Kidney (tissue), 14 donors: ENCODE measurements around the gene TANGO2. TPM values are rescaled to one million over a fixed set of nuclear protein-coding genes. Genes with fewer than 3 reads are reported as not detected.

Experiments
- DNase-seq, 5 donors: peaks; one replicate each; pipeline ENCODE4 v3.0.0-alpha.2; 2013 to 2020
- FAIRE-seq: peaks from 2 replicates; lab custom pipeline; 2012; peaks lifted over from hg19 to GRCh38; lab: Jason Lieb, UNC
- H3K27ac ChIP-seq, 2 donors: one replicate each; pipeline ENCODE4 v1.7.0; 2013; ENCODE audit warnings: low read depth in 2 of 2, low read length in 2 of 2, inconsistent platforms in 1 of 2
- H3K27me3 ChIP-seq: one replicate; pipeline ENCODE4 v1.7.1; 2013; ENCODE audit warnings: low read length, inconsistent platforms; ENCODE audit not compliant: control insufficient read depth, insufficient read depth
- H3K36me3 ChIP-seq, 3 donors: one replicate each; pipeline versions ENCODE4 v1.7.0 to v1.7.1; 2013; ENCODE audit warnings: low read length in 3 of 3, control low read depth in 1 of 3, inconsistent platforms in 1 of 3; ENCODE audit not compliant: insufficient read depth in 3 of 3, control insufficient read depth in 2 of 3
- H3K4me1 ChIP-seq, 3 donors: one replicate each; pipeline versions ENCODE4 v1.7.0 to v1.7.1; 2013; ENCODE audit warnings: low read length in 3 of 3, inconsistent platforms in 1 of 3, low read depth in 1 of 3; ENCODE audit not compliant: control insufficient read depth in 2 of 3, insufficient read depth in 2 of 3
- H3K4me3 ChIP-seq, 3 donors: one replicate each; pipeline versions ENCODE4 v1.7.0 to v1.8.1; 2013; ENCODE audit warnings: low read length in 3 of 3, control low read depth in 1 of 3, inconsistent platforms in 1 of 3
- H3K9ac ChIP-seq, 3 donors: one replicate each; pipeline versions ENCODE4 v1.7.0 to v1.7.1; 2013; ENCODE audit warnings: low read length in 3 of 3, control low read depth in 1 of 3, inconsistent platforms in 1 of 3
- H3K9me3 ChIP-seq, 3 donors: one replicate each; pipeline versions ENCODE4 v1.7.0 to v1.7.1; 2013; ENCODE audit warnings: low read length in 3 of 3, control low read depth in 1 of 3, inconsistent platforms in 1 of 3; ENCODE audit not compliant: control insufficient read depth in 2 of 3, insufficient read depth in 1 of 3
- intact Hi-C: fragments of 100-400 bp; cut with DNase I; formaldehyde crosslinking; loops from one replicate; pipeline ENCODE4 v1.11.1; 2022
- polyA plus RNA-seq: library from polyadenylated mRNA; stranded (reverse); fragments of 350-450 nt; fragmentation: Illumina TruSeq; extraction: RNeasy Lipid Tissue Mini Kit (QIAGEN cat#74804); gene quantifications from one replicate; pipeline ENCODE4 v1.2.3, GENCODE V29; 2014; ENCODE audit warnings: low read depth, low replicate concordance; ENCODE audit not compliant: insufficient read depth
- total RNA-seq: library from RNA; stranded (reverse); fragmentation: NEBNext Ultra II Directional; extraction: Animal tissue kit (Norgen Biotek cat#: 25700); gene quantifications from one replicate; pipeline ENCODE4 v1.2.1, GENCODE V29; 2021
- TF ChIP-seq, protein P1 (sequence below): IDR thresholded peaks from 3 replicates; pipeline ENCODE4 v1.5.1; 2012; ENCODE audit warnings: mild to moderate bottlenecking, moderate library complexity, borderline replicate concordance; ENCODE audit not compliant: insufficient read depth; ENCODE audit errors: extremely low read depth
- donor health status: control.
- donor health status: control.
- donor health status: control.
- donor health status: control.
- donor health status: control.
- donor health status: DM: yes; HTN: yes; CAD: no.
- donor health status: Normal renal cell carcinoma (clear cell type).

TANGO2 gene
- total and polyA plus RNA-seq, 2 donors from 2014 or later: 27.7 to 37.3 TPM

DNA sequence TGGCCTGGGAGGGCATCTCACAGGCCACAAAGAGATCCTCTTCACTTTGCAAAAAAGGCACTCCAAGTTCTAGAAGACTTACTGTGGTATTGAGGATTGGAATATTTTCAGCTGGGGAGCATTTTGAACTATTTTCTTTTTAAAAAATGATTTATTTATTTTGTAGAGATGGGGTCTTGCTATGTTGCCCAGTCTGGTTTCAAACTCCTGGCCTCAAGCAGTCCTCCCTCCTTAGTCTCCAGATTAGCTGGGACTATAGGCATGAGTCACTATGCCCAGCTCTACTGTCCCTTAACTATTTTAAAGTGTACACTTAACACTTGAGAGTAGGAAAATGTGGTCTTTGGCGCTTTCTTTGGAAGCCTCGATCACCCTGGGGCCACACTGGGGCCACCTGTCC is 34.2 kb downstream of the TANGO2 start:
- H3K27me3 ChIP-seq: no peaks in the 10 kb centered on the region
- TF ChIP-seq, protein P1, sequence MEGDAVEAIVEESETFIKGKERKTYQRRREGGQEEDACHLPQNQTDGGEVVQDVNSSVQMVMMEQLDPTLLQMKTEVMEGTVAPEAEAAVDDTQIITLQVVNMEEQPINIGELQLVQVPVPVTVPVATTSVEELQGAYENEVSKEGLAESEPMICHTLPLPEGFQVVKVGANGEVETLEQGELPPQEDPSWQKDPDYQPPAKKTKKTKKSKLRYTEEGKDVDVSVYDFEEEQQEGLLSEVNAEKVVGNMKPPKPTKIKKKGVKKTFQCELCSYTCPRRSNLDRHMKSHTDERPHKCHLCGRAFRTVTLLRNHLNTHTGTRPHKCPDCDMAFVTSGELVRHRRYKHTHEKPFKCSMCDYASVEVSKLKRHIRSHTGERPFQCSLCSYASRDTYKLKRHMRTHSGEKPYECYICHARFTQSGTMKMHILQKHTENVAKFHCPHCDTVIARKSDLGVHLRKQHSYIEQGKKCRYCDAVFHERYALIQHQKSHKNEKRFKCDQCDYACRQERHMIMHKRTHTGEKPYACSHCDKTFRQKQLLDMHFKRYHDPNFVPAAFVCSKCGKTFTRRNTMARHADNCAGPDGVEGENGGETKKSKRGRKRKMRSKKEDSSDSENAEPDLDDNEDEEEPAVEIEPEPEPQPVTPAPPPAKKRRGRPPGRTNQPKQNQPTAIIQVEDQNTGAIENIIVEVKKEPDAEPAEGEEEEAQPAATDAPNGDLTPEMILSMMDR: no peak
- no peak for DNase-seq
- no peak overlapping the region for H3K4me3 ChIP-seq
- no peak overlapping the region for H3K9ac ChIP-seq
- no peak for FAIRE-seq
- intact Hi-C loops: no loop called here
- H3K27ac ChIP-seq: no peak overlapping the region
- peaks cover 0 to 21% (median 7%) of the 10 kb centered on the region in 3 donors for H3K36me3 ChIP-seq
- no peaks in the 10 kb centered on the region for H3K9me3 ChIP-seq
- H3K4me1 ChIP-seq: peaks cover 0 to 2% (median 0%) of the 10 kb centered on the region in 3 donors

DNA sequence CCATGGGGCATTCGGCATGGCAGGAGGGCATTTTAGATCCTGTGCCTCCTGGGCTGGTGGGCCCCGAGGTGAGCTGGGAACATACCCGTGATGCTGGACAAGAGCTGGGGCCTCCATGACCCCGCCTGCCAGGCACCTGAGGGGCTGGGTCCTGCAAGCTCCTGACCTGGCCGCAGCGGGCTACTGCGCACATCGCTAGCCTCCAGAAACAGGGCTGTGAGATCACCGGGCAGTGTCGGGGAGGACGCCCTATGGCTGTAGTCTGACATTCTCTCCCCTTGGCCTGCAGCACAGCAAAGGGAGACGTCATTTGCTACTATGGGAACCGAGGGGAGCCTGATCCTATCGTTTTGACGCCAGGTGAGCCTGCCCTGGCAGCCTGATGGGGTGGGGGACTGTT is 34.7 kb downstream of the TANGO2 start:
- intact Hi-C loops: no loop called here
- TF ChIP-seq, protein P1: no peak
- no peak for FAIRE-seq
- H3K27me3 ChIP-seq: no peaks in the 10 kb centered on the region
- H3K4me1 ChIP-seq: peaks cover 0 to 2% (median 0%) of the 10 kb centered on the region in 3 donors
- no peaks in the 10 kb centered on the region for H3K9me3 ChIP-seq
- no peak for DNase-seq
- no peak overlapping the region for H3K9ac ChIP-seq
- H3K36me3 ChIP-seq: peaks cover 0 to 21% (median 7%) of the 10 kb centered on the region in 3 donors
- H3K4me3 ChIP-seq: no peak overlapping the region
- H3K27ac ChIP-seq: no peak overlapping the region

DNA sequence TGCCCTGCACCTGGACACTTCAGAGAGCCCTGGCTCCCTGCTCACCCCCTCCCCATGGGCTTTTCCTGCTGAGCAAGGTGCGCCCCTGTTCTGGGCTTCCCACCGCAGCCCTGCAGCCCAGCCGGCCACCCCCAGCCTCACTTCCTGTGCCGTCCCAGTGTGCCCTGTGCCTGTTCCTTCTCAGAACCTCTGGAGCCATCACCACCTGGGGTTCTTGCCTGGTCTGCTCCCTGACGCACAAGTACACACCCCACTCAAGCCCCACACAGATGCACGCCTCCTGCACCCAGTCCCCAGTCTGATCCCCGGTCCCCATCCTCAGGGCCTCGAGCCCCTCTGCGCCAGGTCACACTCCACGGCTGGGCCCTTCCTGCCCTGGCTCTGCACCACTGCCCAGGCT is 35.3 kb downstream of the TANGO2 start:
- no peaks in the 10 kb centered on the region for H3K27me3 ChIP-seq
- H3K27ac ChIP-seq: no peak overlapping the region
- no peak overlapping the region for H3K9ac ChIP-seq
- DNase-seq (no peak), FAIRE-seq (no peak)
- peaks cover 0 to 2% (median 0%) of the 10 kb centered on the region in 3 donors for H3K4me1 ChIP-seq
- intact Hi-C loops: no loop called here
- TF ChIP-seq, protein P1: no peak
- peaks cover 0 to 21% (median 7%) of the 10 kb centered on the region in 3 donors for H3K36me3 ChIP-seq
- H3K4me3 ChIP-seq: no peak overlapping the region
- no peaks in the 10 kb centered on the region for H3K9me3 ChIP-seq
